SK-N-SH (cell line): ENCODE results near the gene INPPL1. TPM values are rescaled to one million over a fixed set of nuclear protein-coding genes. Genes with fewer than 3 reads are reported as not detected.

Source experiments
- CTCF ChIA-PET: fragments of 300-600, 350-600 bp; formaldehyde crosslinking; extraction: SDS; loops from one replicate; lab custom pipeline; 2021; lab: Yijun Ruan, JAX
- POLR2A ChIA-PET: fragments of 350-600 bp; sonication (Branson Sonifier 250); formaldehyde crosslinking; extraction: SDS; loops from one replicate; lab custom pipeline; 2020; ENCODE audit warnings: antibody characterized with exemption, inconsistent platforms; lab: Yijun Ruan, JAX
- DNase-seq: peaks from one replicate; pipeline ENCODE4 v3.0.0; 2012
- H2AFZ ChIP-seq: fragments of 200-600 bp; sonication (generic); 2 replicates; pipeline ENCODE4 v1.8.1; 2016; ENCODE audit warnings: antibody characterized with exemption, mild to moderate bottlenecking, low read depth
- H3F3A ChIP-seq: fragments of 200-600 bp; sonication (generic); replicated peaks from 2 replicates; pipeline ENCODE3; 2016; ENCODE audit warnings: antibody characterized with exemption, mild to moderate bottlenecking; ENCODE audit not compliant: insufficient read depth
- H3K27ac ChIP-seq, 2 experiments: fragments of 200-500 bp in 1 of 2; fragments of 200-600 bp in 1 of 2; sonication (Bioruptor generic) in 1 of 2; sonication (generic), shearing (Covaris generic) in 1 of 2; 2 replicates each; pipeline versions ENCODE4 v1.5.1 to v1.6.1; 2014 to 2016; ENCODE audit warnings: low read depth in 2 of 2, inconsistent platforms in 1 of 2, low read length in 1 of 2, mild to moderate bottlenecking in 1 of 2, mixed read lengths in 1 of 2
- H3K27me3 ChIP-seq: fragments of 200-600 bp; sonication (generic), shearing (Covaris generic); 2 replicates; pipeline ENCODE4 v1.6.1; 2016; ENCODE audit warnings: mixed run types; ENCODE audit not compliant: insufficient read depth
- H3K36me3 ChIP-seq, 2 experiments: fragments of 200-500 bp in 1 of 2; fragments of 200-600 bp in 1 of 2; sonication (Bioruptor generic) in 1 of 2; sonication (generic) in 1 of 2; replicated peaks in 1 of 2; 2 replicates each; pipeline versions ENCODE3 to v1.5.1; 2014 to 2016; ENCODE audit warnings: low read length in 1 of 2, mild to moderate bottlenecking in 1 of 2; ENCODE audit not compliant: insufficient read depth in 2 of 2, control insufficient read depth in 1 of 2
- H3K4me1 ChIP-seq, 2 experiments: fragments of 200-500 bp in 1 of 2; fragments of 200-600 bp in 1 of 2; sonication (Bioruptor generic) in 1 of 2; sonication (generic), shearing (Covaris generic) in 1 of 2; 2 replicates each; pipeline versions ENCODE4 v1.5.1 to v1.6.1; 2014 to 2016; ENCODE audit warnings: low read depth in 1 of 2, low read length in 1 of 2, mixed run types in 1 of 2; ENCODE audit not compliant: insufficient read depth in 2 of 2, control insufficient read depth in 1 of 2
- H3K4me2 ChIP-seq: fragments of 200-600 bp; sonication (generic), shearing (Covaris generic); 2 replicates; pipeline ENCODE4 v1.6.1; 2017; ENCODE audit warnings: mixed run types
- H3K4me3 ChIP-seq, 2 experiments: fragments of 200-500 bp in 1 of 2; fragments of 200-600 bp in 1 of 2; sonication (Bioruptor generic) in 1 of 2; sonication (generic), shearing (Covaris generic) in 1 of 2; 2 replicates each; pipeline versions ENCODE4 v1.5.1 to v1.8.1; 2014 to 2016; ENCODE audit warnings: low read depth in 2 of 2, inconsistent platforms in 1 of 2, low read length in 1 of 2, mild to moderate bottlenecking in 1 of 2, mixed read lengths in 1 of 2, moderate library complexity in 1 of 2
- H3K79me2 ChIP-seq: fragments of 200-600 bp; sonication (generic); 2 replicates; pipeline ENCODE4 v1.8.1; 2017; ENCODE audit warnings: mild to moderate bottlenecking; ENCODE audit not compliant: insufficient read depth
- H3K9ac ChIP-seq: fragments of 200-600 bp; sonication (generic); 2 replicates; pipeline ENCODE4 v1.6.1; 2017; ENCODE audit warnings: mixed run types
- H3K9me2 ChIP-seq: fragments of 200-600 bp; sonication (generic); 2 replicates; pipeline ENCODE4 v1.6.1; 2017; ENCODE audit warnings: mixed run types
- H3K9me3 ChIP-seq: fragments of 200-600 bp; sonication (generic); 2 replicates; pipeline ENCODE4 v1.6.1; 2017; ENCODE audit warnings: mixed run types, mild to moderate bottlenecking, moderate library complexity
- H4K20me1 ChIP-seq: fragments of 200-600 bp; sonication (generic); 2 replicates; pipeline ENCODE4 v1.6.1; 2017; ENCODE audit warnings: mild to moderate bottlenecking, mixed run types; ENCODE audit not compliant: insufficient read depth
- EZH2phosphoT487 ChIP-seq: fragments of 200-600 bp; sonication (generic); IDR thresholded peaks from 2 replicates; pipeline ENCODE4 v1.6.1; 2017; ENCODE audit warnings: low read depth, mixed run types, mild to moderate bottlenecking, antibody characterized with exemption, moderate library complexity, borderline replicate concordance
- FOXM1 ChIP-seq: IDR thresholded peaks from 2 replicates; pipeline ENCODE4 v1.4.0; 2012; ENCODE audit warnings: low read depth, mild to moderate bottlenecking
- MAX ChIP-seq: IDR thresholded peaks from 2 replicates; pipeline ENCODE4 v1.4.0; 2012; ENCODE audit warnings: low read depth
- MXI1 ChIP-seq: IDR thresholded peaks from 2 replicates; pipeline ENCODE4 v1.6.1; 2012; ENCODE audit warnings: mild to moderate bottlenecking, low read depth, low read length, improper control_type of control experiment
- PBX3 ChIP-seq: IDR thresholded peaks from 2 replicates; pipeline ENCODE4; 2012
- POLR2AphosphoS5 ChIP-seq: IDR thresholded peaks from 2 replicates; pipeline ENCODE4 v1.6.1; 2012; ENCODE audit warnings: low read depth, low read length
- RAD21 ChIP-seq: IDR thresholded peaks from 2 replicates; pipeline ENCODE4 v1.6.1; 2012; ENCODE audit warnings: mild to moderate bottlenecking, low read length
- RFX5 ChIP-seq: IDR thresholded peaks from 2 replicates; pipeline ENCODE4 v1.6.1; 2012; ENCODE audit warnings: mild to moderate bottlenecking, improper control_type of control experiment, low read length
- RXRA ChIP-seq: IDR thresholded peaks from 2 replicates; pipeline ENCODE4 v1.4.0; 2012; ENCODE audit warnings: low read depth, mild to moderate bottlenecking, borderline replicate concordance
- SIN3A ChIP-seq: IDR thresholded peaks from 2 replicates; pipeline ENCODE4 v1.6.1; 2012; ENCODE audit warnings: low read depth, mild to moderate bottlenecking, low read length, moderate library complexity, borderline replicate concordance
- TAF1 ChIP-seq: IDR thresholded peaks from 2 replicates; pipeline ENCODE4 v1.6.1; 2012; ENCODE audit warnings: low read depth, mild to moderate bottlenecking, low read length, moderate library complexity, borderline replicate concordance
- USF2 ChIP-seq: fragments of 150-350 bp; IDR thresholded peaks from 2 replicates; pipeline ENCODE4 v1.6.1; 2017; ENCODE audit warnings: antibody characterized with exemption, low read length, low read depth, borderline replicate concordance
- WGBS: methylation state at CpG from one replicate; pipeline ENCODE4 v1.1.6; 2017; ENCODE audit warnings: low lambda C conversion rate; 5-methylcytosine and 5-hydroxymethylcytosine counted together
- polyA plus RNA-seq, 3 experiments: library from polyadenylated mRNA; depleted of rRNA; stranded (reverse); fragments of >200 nt; gene quantifications; 2 replicates each; pipeline ENCODE4 v1.2.3, GENCODE V29; 2012
- TF ChIP-seq, protein P1 (sequence below): fragments of 200-600 bp; sonication (generic); IDR thresholded peaks from 2 replicates; pipeline ENCODE4 v1.6.1; 2017; ENCODE audit warnings: antibody characterized with exemption, mild to moderate bottlenecking, moderate library complexity

Gene INPPL1
- polyA plus RNA-seq, 1 of the 3 experiments (the other 2 are of a cell fraction), result 123 TPM

GRCh38 chr11:72209101-72209500 is 15.5 kb upstream of the INPPL1 start (continued):
- TF ChIP-seq, protein P1, sequence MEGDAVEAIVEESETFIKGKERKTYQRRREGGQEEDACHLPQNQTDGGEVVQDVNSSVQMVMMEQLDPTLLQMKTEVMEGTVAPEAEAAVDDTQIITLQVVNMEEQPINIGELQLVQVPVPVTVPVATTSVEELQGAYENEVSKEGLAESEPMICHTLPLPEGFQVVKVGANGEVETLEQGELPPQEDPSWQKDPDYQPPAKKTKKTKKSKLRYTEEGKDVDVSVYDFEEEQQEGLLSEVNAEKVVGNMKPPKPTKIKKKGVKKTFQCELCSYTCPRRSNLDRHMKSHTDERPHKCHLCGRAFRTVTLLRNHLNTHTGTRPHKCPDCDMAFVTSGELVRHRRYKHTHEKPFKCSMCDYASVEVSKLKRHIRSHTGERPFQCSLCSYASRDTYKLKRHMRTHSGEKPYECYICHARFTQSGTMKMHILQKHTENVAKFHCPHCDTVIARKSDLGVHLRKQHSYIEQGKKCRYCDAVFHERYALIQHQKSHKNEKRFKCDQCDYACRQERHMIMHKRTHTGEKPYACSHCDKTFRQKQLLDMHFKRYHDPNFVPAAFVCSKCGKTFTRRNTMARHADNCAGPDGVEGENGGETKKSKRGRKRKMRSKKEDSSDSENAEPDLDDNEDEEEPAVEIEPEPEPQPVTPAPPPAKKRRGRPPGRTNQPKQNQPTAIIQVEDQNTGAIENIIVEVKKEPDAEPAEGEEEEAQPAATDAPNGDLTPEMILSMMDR, result no peak
- no peak for TF ChIP-seq POLR2AphosphoS5
- no peak for TF ChIP-seq TAF1
- TF ChIP-seq, all 33 proteins: peak for 0

DNA sequence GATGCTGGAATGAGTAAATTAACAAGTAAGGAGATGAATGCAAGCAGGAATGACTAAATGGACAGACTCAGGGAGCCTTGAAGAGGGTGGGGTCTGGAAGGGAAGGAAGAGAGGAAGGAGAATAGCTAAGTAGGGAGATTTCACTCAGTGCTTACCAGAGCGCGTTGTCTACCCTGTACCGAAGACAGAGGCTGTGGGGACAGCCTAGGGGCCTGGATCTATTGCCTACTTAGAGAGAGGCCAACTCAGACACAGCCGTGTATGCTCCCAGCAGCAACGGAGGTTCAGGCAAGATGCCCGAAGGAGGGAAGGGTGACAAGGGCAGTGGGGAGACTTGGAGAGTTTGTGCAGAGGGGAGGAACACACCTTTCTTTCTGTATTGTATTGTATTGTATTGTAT is 7.9 kb upstream of the INPPL1 start, which contains the start of gene FOLR2:
Gene FOLR2, plus strand, starts transcription at position 157 of the 400 bp plus-strand sequence. CDS start 1,791 bp downstream, outside the sequence.
- no peaks in the 10 kb centered on the region; a peak in 1 of 4 replicates for H3K4me1 ChIP-seq
- DNase-seq, result no peak
- H3F3A ChIP-seq, result no peaks in the 10 kb centered on the region
- TF ChIP-seq RAD21 (no peak), MXI1 (no peak), FOXM1 (no peak), MAX (no peak), PBX3 (no peak), USF2 (no peak), SIN3A (no peak), EZH2phosphoT487 (no peak), RFX5 (no peak), RXRA (no peak)
- 84% methylated on average over 6 of the region's 6 CpGs for WGBS
- no peaks in the 10 kb centered on the region for H3K9me2 ChIP-seq
- H4K20me1 ChIP-seq, result no peaks in the 10 kb centered on the region
- no peak within 1 kb of the TSS for H3K4me3 ChIP-seq
- no peak within 1 kb of the TSS for H3K27ac ChIP-seq
- peaks cover 15% of the 10 kb centered on the region; the same call in 1 of the 2 replicates for H3K27me3 ChIP-seq
- H3K79me2 ChIP-seq, result no peaks in the 10 kb centered on the region
- ChIA-PET POLR2A (no interaction called here), CTCF (no interaction called here)
- no peak within 1 kb of the TSS for H3K9ac ChIP-seq
- H2AFZ ChIP-seq, result no peak within 1 kb of the TSS
- no peak within 1 kb of the TSS for H3K4me2 ChIP-seq
- no peaks in the 10 kb centered on the region for H3K36me3 ChIP-seq
- no peaks in the 10 kb centered on the region for H3K9me3 ChIP-seq
